Left ventricle myocardium superior (tissue), 1 donor: ENCODE data around the gene METTL16. TPM values are rescaled to one million over a fixed set of nuclear protein-coding genes. Genes with fewer than 3 reads are reported as not detected.

ENCODE experiments used
- ATAC-seq: fragments of 200-7000 bp; cut with Tn5 transposase; one replicate; pipeline ENCODE4 v1.9.1; 2020; ENCODE audit warnings: mild to moderate bottlenecking, moderate library complexity
- DNase-seq: peaks from one replicate; pipeline ENCODE4 v3.0.0-alpha.2; 2020
- intact Hi-C: fragments of 100-400 bp; cut with micrococcal nuclease; formaldehyde crosslinking; loops from one replicate; pipeline ENCODE4 v1.11.0; 2022
- total RNA-seq: library from RNA; stranded (reverse); fragmentation: NEBNext Ultra II Directional; extraction: Animal tissue kit (Norgen Biotek cat#: 25700); gene quantifications from one replicate; pipeline ENCODE4 v1.2.1, GENCODE V29; 2021
- donor health status: DM: no; HTN: yes; CAD: no; lungs with severe emphysema.

Gene METTL16
- total RNA-seq, 1 donor from 2014 or later = 21.5 TPM

DNA sequence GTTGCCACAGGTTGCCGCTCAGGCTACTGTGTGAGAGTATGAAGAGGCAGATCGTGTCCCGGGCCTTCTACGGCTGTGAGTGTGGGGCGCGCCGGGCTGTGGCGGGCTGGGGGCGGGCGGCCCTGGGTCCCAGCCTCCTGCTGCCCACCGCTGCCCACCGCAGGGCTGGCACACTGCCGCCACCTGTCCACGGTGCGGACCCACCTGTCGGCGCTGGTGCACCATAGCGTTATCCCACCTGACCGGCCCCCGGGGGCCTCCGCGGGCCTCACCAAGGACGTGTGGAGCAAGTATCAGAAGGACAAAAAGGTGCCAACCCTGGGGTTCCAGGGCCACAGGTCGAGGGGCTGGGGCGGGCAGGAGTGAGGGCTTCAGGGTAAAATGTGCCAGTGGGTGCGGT is 139.5 kb downstream of the METTL16 start:
- no peak for ATAC-seq
- intact Hi-C loops = no loop called here
- DNase-seq = no peak

DNA sequence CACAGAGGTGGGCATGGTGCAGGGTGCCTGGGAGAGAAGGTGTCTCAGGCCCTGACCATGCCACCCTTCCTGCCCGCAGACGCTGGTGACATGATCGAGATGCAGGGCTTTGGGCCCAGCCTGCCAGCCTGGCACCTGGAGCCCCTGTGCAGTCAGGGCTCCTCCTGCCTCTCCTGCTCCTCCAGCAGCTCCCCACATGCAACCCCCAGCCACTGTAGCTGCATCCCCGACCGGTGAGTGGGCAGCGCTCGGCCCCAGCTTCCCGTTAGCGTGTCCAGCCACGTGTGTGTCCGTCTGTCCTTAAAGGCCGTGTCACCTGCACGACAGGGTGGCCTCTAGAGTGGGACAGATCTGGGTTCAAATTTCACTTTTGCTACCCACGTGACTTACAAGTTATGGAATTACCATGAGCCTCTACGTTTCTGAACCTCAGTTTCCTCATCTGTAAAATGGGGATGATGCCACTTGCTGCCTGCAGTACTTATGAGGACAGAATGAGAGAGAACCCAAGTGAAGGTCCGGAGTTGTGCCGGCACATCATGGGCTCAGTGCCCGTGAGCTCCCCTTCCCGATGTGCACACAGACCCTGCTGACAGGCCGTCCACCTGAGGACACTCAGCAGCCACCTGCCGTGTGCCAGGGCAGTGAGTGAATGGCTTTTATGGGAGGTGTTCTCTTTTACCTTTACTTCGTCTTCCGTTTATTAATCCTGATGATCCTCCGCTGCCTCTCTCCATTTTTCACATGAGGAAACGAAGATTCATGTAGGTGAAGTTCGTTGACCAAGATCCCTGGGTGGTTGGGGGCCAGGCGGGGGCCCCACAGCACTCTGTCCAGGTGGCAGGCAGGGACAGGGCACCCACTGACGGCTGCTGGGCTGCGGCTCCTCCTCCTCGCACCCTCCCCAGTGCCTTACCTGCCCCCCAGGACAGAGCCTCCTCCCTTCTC is 140.2 kb downstream of the METTL16 start:
- DNase-seq = no peak
- ATAC-seq = no peak
- intact Hi-C loops = no loop called here

DNA sequence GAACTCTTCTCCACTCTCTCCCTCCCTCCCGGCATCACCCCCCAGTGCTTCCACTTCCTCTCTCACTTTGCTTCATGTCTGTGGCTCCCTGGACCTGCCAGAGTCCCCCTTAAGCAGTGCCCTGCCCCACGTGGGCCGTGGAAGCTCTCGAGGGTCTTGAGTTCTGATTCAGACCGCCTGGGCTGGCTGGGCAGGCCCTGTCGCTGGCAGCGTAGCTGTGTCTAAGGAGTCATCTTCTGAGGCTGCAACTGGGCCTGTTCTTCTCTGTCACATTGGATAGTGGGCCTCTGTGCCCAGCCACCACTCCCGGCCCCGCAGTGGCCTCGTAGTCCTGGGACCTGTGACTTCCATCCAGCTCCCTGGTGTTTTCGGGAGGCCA is 141.5 kb downstream of the METTL16 start:
- intact Hi-C loops = no loop called here
- ATAC-seq = no peak
- no peak for DNase-seq

DNA sequence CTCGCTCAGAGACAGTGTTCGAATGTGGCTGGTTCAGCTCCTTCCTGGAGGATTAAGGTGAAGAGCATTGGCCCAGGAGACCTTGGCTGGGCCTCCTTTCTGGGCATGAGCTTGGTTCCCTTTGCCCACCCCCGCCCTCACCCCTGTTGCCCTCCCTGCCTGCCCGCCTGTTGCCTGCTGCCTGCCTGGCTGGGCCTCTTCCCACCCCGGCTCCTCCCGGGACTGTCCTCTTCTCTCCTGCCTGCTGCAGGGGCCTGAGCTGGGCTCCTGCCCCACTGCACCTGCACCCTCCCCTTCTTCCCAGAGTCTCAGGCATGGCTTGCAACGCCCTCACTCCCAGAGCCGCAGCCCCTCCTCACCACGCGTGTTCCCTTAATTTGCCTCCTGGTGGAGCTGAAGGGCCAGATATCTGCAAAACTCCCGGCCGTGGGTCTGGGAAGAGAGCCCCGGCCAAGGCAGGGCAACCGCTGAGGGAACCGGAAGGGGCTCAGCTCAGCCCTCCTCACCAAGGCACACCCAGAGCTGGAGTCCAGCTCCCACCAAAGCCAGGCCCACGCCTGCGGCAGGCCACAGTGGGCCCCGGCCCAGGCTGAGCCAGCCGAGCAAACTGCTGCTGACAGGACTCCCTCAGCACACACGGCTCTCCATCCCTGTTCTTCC is 142.0 kb downstream of the METTL16 start:
- ATAC-seq = peak; percentile 5
- intact Hi-C loops = no loop called here
- no peak for DNase-seq

DNA sequence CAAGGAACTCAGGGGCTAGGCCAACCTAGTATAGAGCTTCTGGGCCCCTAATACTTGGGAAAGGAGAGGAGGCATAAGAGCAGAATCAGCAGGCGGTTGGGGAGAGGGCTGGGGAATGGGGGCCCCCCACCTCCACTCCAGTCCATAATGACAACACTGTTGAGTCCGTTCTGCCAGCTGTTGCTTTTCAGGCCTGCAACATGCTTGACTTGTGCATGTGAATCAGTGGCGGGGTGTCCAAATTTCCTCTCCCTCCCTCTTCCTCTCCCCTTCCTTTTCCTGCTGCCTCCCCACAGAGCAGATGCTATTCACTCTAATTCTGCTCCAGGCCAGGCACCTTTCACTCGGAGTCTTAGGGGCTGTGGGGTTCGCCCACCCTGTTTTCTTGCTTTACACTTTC is 142.6 kb downstream of the METTL16 start:
- DNase-seq (no peak), ATAC-seq (no peak)
- intact Hi-C loops = no loop called here

DNA sequence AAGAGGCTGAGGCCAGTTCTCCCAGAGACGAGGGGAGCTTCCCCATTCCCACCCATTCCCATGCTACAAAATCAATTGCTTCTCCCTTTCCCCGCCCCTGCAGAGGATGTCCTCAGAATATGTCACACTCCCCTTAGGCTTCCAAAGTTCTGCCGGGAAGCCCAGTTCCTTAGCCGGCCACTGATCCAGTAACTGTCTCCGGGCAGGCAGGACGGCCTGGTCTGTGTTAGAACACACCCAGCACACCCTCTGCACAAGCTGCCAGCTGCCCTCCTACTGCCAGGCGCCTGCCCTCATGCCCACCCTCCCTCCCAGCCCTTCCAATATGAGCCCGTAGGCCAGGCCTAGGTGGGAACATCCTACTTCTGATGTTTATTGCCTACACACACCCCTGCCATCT is 143.3 kb downstream of the METTL16 start:
- intact Hi-C loops = no loop called here
- ATAC-seq (peak; percentile 62), DNase-seq (no peak)

DNA sequence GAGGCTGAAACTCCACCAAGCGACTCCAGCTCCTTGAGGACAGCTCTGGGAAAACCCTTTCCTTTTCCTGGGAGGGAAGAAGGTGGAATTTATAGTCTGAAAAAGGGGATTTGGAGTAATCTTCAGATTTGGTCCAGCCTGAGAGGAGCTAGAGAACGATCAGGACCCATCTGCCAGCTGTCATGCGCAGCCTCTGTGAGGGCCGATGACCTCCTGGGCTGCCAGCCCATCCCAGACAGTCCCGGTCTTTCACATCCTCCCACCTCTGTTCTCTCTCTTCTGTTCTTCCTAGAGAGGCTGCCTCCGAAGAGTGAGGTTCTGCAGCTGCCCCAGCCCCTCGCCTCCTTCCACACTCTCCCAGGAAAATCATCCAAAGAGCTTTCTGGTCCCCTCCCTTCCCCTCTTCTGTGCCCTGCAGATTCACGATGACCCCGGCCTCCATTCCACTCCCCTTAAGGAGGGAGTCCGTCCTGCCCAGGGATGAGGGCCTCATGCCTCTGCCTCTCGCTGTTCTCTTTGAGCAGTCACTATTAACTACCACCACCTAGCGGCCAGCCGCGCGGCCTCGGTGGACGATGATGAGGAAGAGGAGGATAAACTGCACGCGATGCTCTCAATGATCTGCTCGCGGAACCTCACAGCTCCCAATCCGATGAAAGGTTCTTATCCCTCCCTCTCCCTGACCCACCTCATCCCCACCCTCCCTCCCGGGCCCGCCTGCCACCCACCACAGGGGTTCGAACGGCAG is 144.8 kb downstream of the METTL16 start:
- intact Hi-C loops = no loop called here
- DNase-seq (no peak), ATAC-seq (no peak)

Other genes with a start within 250 kb of the METTL16 start
- gene SMG6, start 208.1 kb downstream of the METTL16 start, total RNA-seq = 18.2 TPM
- gene SRR, start 207.9 kb downstream of the METTL16 start, total RNA-seq = 7.6 TPM
- gene TSR1, start 175.4 kb downstream of the METTL16 start, total RNA-seq = 23.3 TPM
- 27.0 TPM for gene SGSM2, start 174.4 kb downstream of the METTL16 start, total RNA-seq
- 10.4 TPM for gene MNT, start 110.8 kb downstream of the METTL16 start, total RNA-seq
- gene PAFAH1B1, start 81.8 kb upstream of the METTL16 start, total RNA-seq = 107 TPM
- 205 TPM for gene CLUH, start 199.9 kb upstream of the METTL16 start, total RNA-seq
- gene CCDC92B, start 237.8 kb upstream of the METTL16 start, total RNA-seq = 0.12 TPM